Right atrium auricular region (tissue), 2 donors: ENCODE results near the gene PLCG1. TPM values are rescaled to one million over a fixed set of nuclear protein-coding genes. Genes with fewer than 3 reads are reported as not detected.

Experiments used
- DNase-seq: peaks from one replicate; pipeline ENCODE4 v3.0.0-alpha.2; 2019; ENCODE audit warnings: low spot score
- H3K27ac ChIP-seq, 2 donors: fragments of 200-600 bp; sonication (generic); 1 replicate in 1 of 2; 2 replicates in 1 of 2; pipeline ENCODE4 v1.5.1; 2016 to 2019
- H3K27me3 ChIP-seq, 2 donors: fragments of 200-600 bp; sonication (generic); one replicate each; pipeline versions ENCODE4 v1.5.1 to v1.6.0; 2017 to 2019
- H3K36me3 ChIP-seq: fragments of 200-600 bp; sonication (generic); one replicate; pipeline ENCODE4 v1.5.1; 2016
- H3K4me1 ChIP-seq, 2 donors: fragments of 200-600 bp; sonication (generic); one replicate each; pipeline versions ENCODE4 v1.5.1 to v1.6.0; 2017 to 2019
- H3K4me3 ChIP-seq, 2 donors: fragments of 200-600 bp; sonication (generic); 1 replicate in 1 of 2; 2 replicates in 1 of 2; pipeline ENCODE4 v1.5.1; 2017 to 2019; ENCODE audit warnings: mild to moderate bottlenecking in 1 of 2, moderate library complexity in 1 of 2
- H3K9me3 ChIP-seq, 2 donors: fragments of 200-600 bp; sonication (generic); one replicate each; pipeline ENCODE4 v1.5.1; 2019
- CTCF ChIP-seq, 2 donors: fragments of 200-600 bp; sonication (generic); IDR thresholded peaks; one replicate each; pipeline ENCODE4 v1.5.1; 2019; ENCODE audit warnings: antibody characterized with exemption in 2 of 2
- total RNA-seq, 2 donors: library from RNA; depleted of rRNA; stranded (reverse); fragments of >200 nt; gene quantifications; one replicate each; pipeline ENCODE4 v1.1.0, GENCODE V29; 2016

Gene PLCG1
- total RNA-seq, 2 donors from 2014 or later = 24.1 to 59.5 TPM

GRCh38 chr20:41139227-41140093 is 2.1 kb downstream of the PLCG1 start:
- no peak for TF ChIP-seq CTCF (IDR thresholded peaks at IDR 0.05)
- no peaks in the 10 kb centered on the region for H3K27me3 ChIP-seq
- H3K27ac ChIP-seq = peak overlapping the region; percentile 94 to 96
- H3K36me3 ChIP-seq = no peaks in the 10 kb centered on the region
- DNase-seq = no peak
- no peaks in the 10 kb centered on the region for H3K9me3 ChIP-seq
- peaks cover 0 to 77% of the 10 kb centered on the region in 2 donors for H3K4me1 ChIP-seq
- peak overlapping the region in 1 of 2 donors; percentile 81 for H3K4me3 ChIP-seq

- no peak overlapping the region for H3K4me3 ChIP-seq
- DNase-seq = no peak
- no peaks in the 10 kb centered on the region for H3K27me3 ChIP-seq
- H3K9me3 ChIP-seq = no peaks in the 10 kb centered on the region
- peaks cover 0 to 83% of the 10 kb centered on the region in 2 donors for H3K4me1 ChIP-seq
- peak overlapping the region; percentile 75 to 94 for H3K27ac ChIP-seq
- H3K36me3 ChIP-seq = no peaks in the 10 kb centered on the region
- no peak for TF ChIP-seq CTCF (IDR thresholded peaks at IDR 0.05)
Measured at GRCh38 chr20:41140226-41141133, 3.1 kb downstream of the PLCG1 start.

GRCh38 chr20:41141153-41141815 is 3.9 kb downstream of the PLCG1 start:
- Histone ChIP-seq H3K4me3 (no peak overlapping the region), H3K4me1 (peaks cover 0 to 83% of the 10 kb centered on the region in 2 donors), H3K27ac (peak overlapping the region; percentile 75 to 94)

GRCh38 chr20:41142245-41142644 is 4.9 kb downstream of the PLCG1 start:
- peak overlapping the region; percentile 75 to 94 for H3K27ac ChIP-seq
- no peak for DNase-seq
- no peak for TF ChIP-seq CTCF (IDR thresholded peaks at IDR 0.05)

More at GRCh38 chr20:41141153-41141815, 3.9 kb downstream of the PLCG1 start:
- no peaks in the 10 kb centered on the region for H3K27me3 ChIP-seq
- DNase-seq = peak; percentile 72
- no peaks in the 10 kb centered on the region for H3K36me3 ChIP-seq
- no peaks in the 10 kb centered on the region for H3K9me3 ChIP-seq
- no peak for TF ChIP-seq CTCF (IDR thresholded peaks at IDR 0.05)

GRCh38 chr20:41142919-41143318 is 5.6 kb downstream of the PLCG1 start:
- Histone ChIP-seq H3K4me1 (peaks cover 0 to 96% of the 10 kb centered on the region in 2 donors), H3K9me3 (no peaks in the 10 kb centered on the region), H3K36me3 (no peaks in the 10 kb centered on the region), H3K27me3 (no peaks in the 10 kb centered on the region), H3K4me3 (no peak overlapping the region), H3K27ac (peak overlapping the region; percentile 75 to 94)
- no peak for DNase-seq
- TF ChIP-seq CTCF (IDR thresholded peaks at IDR 0.05) = no peak

More at GRCh38 chr20:41142245-41142644, 4.9 kb downstream of the PLCG1 start:
- peaks cover 0 to 89% of the 10 kb centered on the region in 2 donors for H3K4me1 ChIP-seq
- no peak overlapping the region for H3K4me3 ChIP-seq
- H3K36me3 ChIP-seq = no peaks in the 10 kb centered on the region
- H3K27me3 ChIP-seq = no peaks in the 10 kb centered on the region
- H3K9me3 ChIP-seq = no peaks in the 10 kb centered on the region
